Fibroblast of villous mesenchyme (primary cell): ENCODE results near the gene FAT1. TPM values are rescaled to one million over a fixed set of nuclear protein-coding genes. Genes with fewer than 3 reads are reported as not detected.

Experiments used
- DNase-seq: peaks from one replicate; pipeline ENCODE4 v3.0.0-alpha.2; 2010; ENCODE audit warnings: low read depth
- H3K4me3 ChIP-seq: 2 replicates; pipeline ENCODE4 v1.5.1; 2011; ENCODE audit warnings: low read depth, mild to moderate bottlenecking, low read length
- CTCF ChIP-seq: IDR thresholded peaks from 2 replicates; pipeline ENCODE4 v1.5.1; 2012; ENCODE audit warnings: low read depth, mild to moderate bottlenecking, low read length; ENCODE audit not compliant: insufficient read depth
- total RNA-seq: library from RNA; depleted of rRNA; stranded (reverse); fragments of >200 nt; gene quantifications from 2 replicates; pipeline ENCODE4 v1.2.3, GENCODE V29; 2012

Gene FAT1
- total RNA-seq, 1 donor: 454 TPM

GRCh38 chr4:186545436-186545835 lies 178.2 kb downstream of the FAT1 start:
- H3K4me3 ChIP-seq: no peak overlapping the region
- no peak for TF ChIP-seq CTCF
- no peak for DNase-seq

- no peak overlapping the region for H3K4me3 ChIP-seq
- DNase-seq: no peak
- no peak for TF ChIP-seq CTCF
Measured at GRCh38 chr4:186543206-186543605, 180.4 kb downstream of the FAT1 start.

GRCh38 chr4:186541801-186542200 lies 181.9 kb downstream of the FAT1 start:
- no peak overlapping the region for H3K4me3 ChIP-seq
- TF ChIP-seq CTCF: no peak
- DNase-seq: no peak

- no peak for TF ChIP-seq CTCF
- no peak for DNase-seq
- H3K4me3 ChIP-seq: no peak overlapping the region
Measured at GRCh38 chr4:186537843-186538521, 185.7 kb downstream of the FAT1 start.

Other genes starting within 250 kb of the FAT1 start
- gene MTNR1A, start 168.3 kb downstream of the FAT1 start, total RNA-seq: not detected in 2 replicates